ENCODE data around the gene GPBP1L1. TPM values are rescaled to one million over a fixed set of nuclear protein-coding genes. Genes with fewer than 3 reads are reported as not detected.
"Not testable (repeated sequence)": the region's sequence is repeated elsewhere in the genome, so short reads cannot be mapped to it uniquely, and the experiment has no call there.

The GPBP1L1 gene, protein sequence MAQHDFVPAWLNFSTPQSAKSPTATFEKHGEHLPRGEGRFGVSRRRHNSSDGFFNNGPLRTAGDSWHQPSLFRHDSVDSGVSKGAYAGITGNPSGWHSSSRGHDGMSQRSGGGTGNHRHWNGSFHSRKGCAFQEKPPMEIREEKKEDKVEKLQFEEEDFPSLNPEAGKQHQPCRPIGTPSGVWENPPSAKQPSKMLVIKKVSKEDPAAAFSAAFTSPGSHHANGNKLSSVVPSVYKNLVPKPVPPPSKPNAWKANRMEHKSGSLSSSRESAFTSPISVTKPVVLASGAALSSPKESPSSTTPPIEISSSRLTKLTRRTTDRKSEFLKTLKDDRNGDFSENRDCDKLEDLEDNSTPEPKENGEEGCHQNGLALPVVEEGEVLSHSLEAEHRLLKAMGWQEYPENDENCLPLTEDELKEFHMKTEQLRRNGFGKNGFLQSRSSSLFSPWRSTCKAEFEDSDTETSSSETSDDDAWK
- total RNA-seq: 100 and 103 TPM in 2 replicates

GRCh38 chr1:45686288-45687013, at the start of gene GPBP1L1:
GPBP1L1 (minus strand) TSS chr1:45686533; CDS start chr1:45659087, 27,446 bp downstream.
- DNase-seq (ENCODE audit: low spot score): peak; percentile 96
- Mint-ChIP-seq H3K9me3 (no peaks in the 10 kb centered on the region), H3K27me3 (ENCODE audit: low read depth) (no peaks in the 10 kb centered on the region), H3K4me1 (ENCODE audit: low read depth) (peaks cover 21% of the 10 kb centered on the region), H3K4me3 (ENCODE audit: low read depth) (peak within 1 kb of the TSS; percentile 98), H3K27ac (peak within 1 kb of the TSS; percentile 100), H3K36me3 (ENCODE audit: low read depth) (peaks cover 27% of the 10 kb centered on the region)
- intact Hi-C loops (cut with micrococcal nuclease): loop anchor here (1.0 to 10.0 kb wide), 7 partner anchors 32 to 882 kb away; partner anchors contain the start of genes BTBD19, DYNLT4, HECTD3 and IPP

DNA sequence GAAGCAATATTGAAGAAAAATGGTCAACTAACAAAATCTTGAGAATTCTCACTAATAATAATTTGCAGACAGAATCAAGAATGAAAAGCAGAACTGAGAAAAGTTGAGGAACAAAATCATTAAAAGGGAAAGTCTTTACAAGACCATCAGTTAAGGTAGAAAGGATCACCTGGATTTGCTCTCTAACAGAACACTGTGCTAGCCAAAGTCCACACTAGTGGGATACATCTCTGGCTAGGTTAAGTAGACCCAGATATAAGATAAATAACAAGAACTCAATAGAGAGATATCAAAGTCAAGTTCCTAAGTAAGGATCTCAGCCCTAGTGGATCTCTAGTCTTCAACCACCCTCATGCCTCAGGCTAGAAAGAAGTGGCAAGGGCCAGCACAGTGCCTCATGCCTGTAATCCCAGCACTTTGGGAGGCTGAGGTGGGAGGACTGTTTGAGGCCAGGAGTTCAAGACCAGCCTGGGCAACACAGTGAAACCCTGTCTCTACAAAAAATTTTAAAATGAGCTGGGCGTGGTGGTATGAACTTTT, 44.5 kb upstream of the GPBP1L1 start:
- no peak overlapping the region for H3K27ac Mint-ChIP-seq

DNA sequence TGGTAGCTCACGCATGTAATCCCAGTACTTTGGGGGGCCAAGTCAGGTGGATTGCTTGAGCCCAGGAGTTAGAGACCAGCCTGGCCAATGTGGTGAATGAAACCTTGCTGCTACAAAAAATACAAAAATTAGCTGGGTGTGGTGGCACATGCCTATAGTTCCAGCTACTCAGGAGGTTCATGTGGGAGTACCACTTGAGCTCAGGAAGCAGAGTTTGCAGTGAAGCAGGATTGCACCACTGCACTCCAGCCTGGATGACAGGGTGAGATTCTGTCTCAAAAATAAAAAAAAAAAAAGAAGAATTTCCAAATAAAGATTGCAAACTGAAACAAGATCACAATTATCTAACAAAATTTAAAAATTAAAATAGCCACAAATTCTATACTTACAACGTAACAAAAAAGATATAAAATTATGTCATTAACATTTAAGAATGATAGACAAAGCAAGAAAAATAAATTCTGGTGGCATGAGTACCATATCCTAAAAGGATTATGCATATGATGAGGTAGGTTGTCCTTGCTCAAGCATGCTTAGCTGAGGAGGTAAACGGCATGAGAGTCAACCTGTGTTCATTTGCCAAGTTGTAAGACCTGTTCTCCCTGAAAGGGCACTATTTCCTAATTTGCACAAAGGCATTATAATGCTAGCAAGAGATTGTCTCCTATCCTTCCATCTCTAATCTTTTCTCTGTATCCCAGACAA, 43.9 kb upstream of the GPBP1L1 start:
- Mint-ChIP-seq H3K27ac (no peak overlapping the region), H3K4me1 (ENCODE audit: low read depth) (peaks cover 4% of the 10 kb centered on the region), H3K36me3 (ENCODE audit: low read depth) (peaks cover 3% of the 10 kb centered on the region), H3K27me3 (ENCODE audit: low read depth) (no peaks in the 10 kb centered on the region), H3K4me3 (ENCODE audit: low read depth) (no peak overlapping the region), H3K9me3 (no peaks in the 10 kb centered on the region)
- intact Hi-C loops (cut with micrococcal nuclease): no loop called here
- no peak for DNase-seq (ENCODE audit: low spot score)

More for the DNA sequence above, 44.5 kb upstream of the GPBP1L1 start:
- no peaks in the 10 kb centered on the region for H3K9me3 Mint-ChIP-seq
- H3K4me3 Mint-ChIP-seq (ENCODE audit: low read depth): no peak overlapping the region
- DNase-seq (ENCODE audit: low spot score): no peak
- H3K36me3 Mint-ChIP-seq (ENCODE audit: low read depth): peaks cover 3% of the 10 kb centered on the region
- H3K4me1 Mint-ChIP-seq (ENCODE audit: low read depth): peaks cover 4% of the 10 kb centered on the region
- no peaks in the 10 kb centered on the region for H3K27me3 Mint-ChIP-seq (ENCODE audit: low read depth)
- intact Hi-C loops (cut with micrococcal nuclease): no loop called here

DNA sequence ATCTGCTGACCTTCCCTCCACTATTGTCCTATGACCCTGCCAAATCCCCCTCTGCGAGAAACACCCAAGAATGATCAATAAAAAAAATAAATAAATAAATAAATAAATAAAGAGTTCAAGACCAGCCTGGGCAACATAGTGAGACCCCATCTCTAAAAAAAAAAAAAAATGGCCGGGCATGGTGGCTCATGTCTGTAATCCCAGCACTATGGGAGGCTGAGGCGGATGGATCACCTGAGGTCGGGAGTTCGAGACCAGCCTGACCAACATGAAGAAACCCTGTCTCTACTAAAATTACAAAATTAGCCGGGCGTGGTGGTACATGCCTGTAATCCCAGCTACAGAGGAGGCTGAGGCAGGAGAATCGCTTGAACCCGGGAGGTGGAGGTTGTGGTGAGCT, 39.7 kb upstream of the GPBP1L1 start:
- H3K9me3 Mint-ChIP-seq; H3K27me3 Mint-ChIP-seq (ENCODE audit: low read depth); DNase-seq (ENCODE audit: low spot score); H3K4me1 Mint-ChIP-seq (ENCODE audit: low read depth); H3K27ac Mint-ChIP-seq; H3K36me3 Mint-ChIP-seq (ENCODE audit: low read depth); H3K4me3 Mint-ChIP-seq (ENCODE audit: low read depth); intact Hi-C loops (cut with micrococcal nuclease): not testable (repeated sequence)

DNA sequence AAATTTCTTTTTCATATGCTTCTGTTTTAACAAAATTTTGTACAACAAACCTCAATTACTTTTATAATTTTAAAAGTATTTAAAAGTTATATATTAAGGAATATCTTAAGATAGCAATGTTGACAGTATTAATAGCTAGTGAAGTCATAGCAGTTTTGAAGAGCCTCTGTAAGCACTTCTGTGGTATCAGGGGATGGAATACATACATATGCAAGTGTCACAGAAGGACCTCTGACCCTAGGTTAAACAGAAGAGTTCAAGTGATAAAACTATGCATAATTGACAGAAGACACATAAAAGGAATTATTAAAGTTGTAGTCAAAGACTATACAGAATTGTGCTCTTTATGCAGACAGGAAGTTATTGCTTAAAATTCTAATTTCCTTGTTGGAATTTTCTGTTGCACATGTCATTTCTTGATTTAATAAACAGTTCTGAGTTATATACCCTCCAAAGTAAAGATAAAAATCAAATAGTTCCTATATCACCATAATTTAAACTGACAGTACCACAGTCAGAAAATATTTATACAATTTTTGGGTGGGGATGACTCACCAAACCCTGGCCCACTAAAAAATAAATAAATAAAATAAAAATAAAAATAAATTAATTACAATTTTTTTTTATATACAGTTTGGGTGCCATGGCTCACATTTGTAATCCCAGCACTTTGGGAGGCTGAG, 37.1 kb upstream of the GPBP1L1 start:
- Mint-ChIP-seq H3K27ac (no peak overlapping the region), H3K4me3 (ENCODE audit: low read depth) (no peak overlapping the region), H3K9me3 (no peaks in the 10 kb centered on the region), H3K36me3 (ENCODE audit: low read depth) (no peaks in the 10 kb centered on the region), H3K27me3 (ENCODE audit: low read depth) (no peaks in the 10 kb centered on the region), H3K4me1 (ENCODE audit: low read depth) (no peaks in the 10 kb centered on the region)
- intact Hi-C loops (cut with micrococcal nuclease): no loop called here
- no peak for DNase-seq (ENCODE audit: low spot score)

DNA sequence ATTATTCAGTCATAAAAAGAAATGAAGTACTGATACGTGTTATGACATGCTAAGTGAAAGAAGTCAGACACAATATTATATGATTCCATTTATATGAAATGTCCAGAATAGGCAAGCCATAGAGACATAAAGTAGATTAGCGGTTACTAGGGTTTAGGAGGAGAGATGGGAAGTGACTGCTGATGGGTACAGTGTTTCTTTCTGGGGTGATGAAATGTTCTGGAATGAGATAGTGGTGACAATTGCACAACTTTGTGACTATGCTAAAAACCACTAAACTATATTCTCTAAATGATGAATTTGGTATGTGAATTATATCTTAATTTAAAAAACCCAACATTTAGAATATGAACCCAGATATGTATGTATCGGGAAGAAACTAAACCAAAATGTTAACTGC, 36.5 kb upstream of the GPBP1L1 start:
- H3K4me3 Mint-ChIP-seq (ENCODE audit: low read depth): no peak overlapping the region
- H3K27ac Mint-ChIP-seq: no peak overlapping the region
- no peaks in the 10 kb centered on the region for H3K9me3 Mint-ChIP-seq
- DNase-seq (ENCODE audit: low spot score): no peak
- no peaks in the 10 kb centered on the region for H3K27me3 Mint-ChIP-seq (ENCODE audit: low read depth)
- intact Hi-C loops (cut with micrococcal nuclease): no loop called here
- no peaks in the 10 kb centered on the region for H3K4me1 Mint-ChIP-seq (ENCODE audit: low read depth)
- no peaks in the 10 kb centered on the region for H3K36me3 Mint-ChIP-seq (ENCODE audit: low read depth)

- Mint-ChIP-seq H3K9me3 (no peaks in the 10 kb centered on the region), H3K36me3 (ENCODE audit: low read depth) (peaks cover 4% of the 10 kb centered on the region), H3K27ac (no peak overlapping the region), H3K4me3 (ENCODE audit: low read depth) (no peak overlapping the region), H3K4me1 (ENCODE audit: low read depth) (no peaks in the 10 kb centered on the region), H3K27me3 (ENCODE audit: low read depth) (no peaks in the 10 kb centered on the region)
- intact Hi-C loops (cut with micrococcal nuclease): no loop called here
- no peak for DNase-seq (ENCODE audit: low spot score)
Measured at GRCh38 chr1:45721207-45721606, 34.9 kb upstream of the GPBP1L1 start.

DNA sequence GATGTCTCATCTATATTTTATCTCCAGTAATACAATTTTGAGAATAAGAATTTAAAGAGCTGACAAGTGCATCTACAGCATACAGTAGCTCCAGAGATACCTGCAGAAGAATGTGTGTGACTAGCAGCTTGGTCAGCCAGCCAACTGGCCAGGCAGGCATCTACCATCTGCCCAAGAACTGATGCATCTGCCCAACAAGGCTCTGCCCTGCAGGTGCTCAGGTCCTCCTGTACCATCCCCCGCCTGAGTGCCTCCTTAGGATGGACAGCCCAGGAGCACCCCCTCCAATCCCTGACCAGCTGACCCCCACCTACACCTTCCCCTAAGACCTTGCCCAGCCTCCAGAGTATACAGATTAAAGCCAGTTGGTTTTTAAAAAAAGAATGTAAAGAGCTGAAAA, 32.0 kb upstream of the GPBP1L1 start:
- H3K4me3 Mint-ChIP-seq (ENCODE audit: low read depth): no peak overlapping the region
- H3K27me3 Mint-ChIP-seq (ENCODE audit: low read depth): no peaks in the 10 kb centered on the region
- intact Hi-C loops (cut with micrococcal nuclease): no loop called here
- no peaks in the 10 kb centered on the region for H3K4me1 Mint-ChIP-seq (ENCODE audit: low read depth)
- H3K36me3 Mint-ChIP-seq (ENCODE audit: low read depth): peaks cover 10% of the 10 kb centered on the region
- H3K9me3 Mint-ChIP-seq: no peaks in the 10 kb centered on the region
- no peak for DNase-seq (ENCODE audit: low spot score)
- no peak overlapping the region for H3K27ac Mint-ChIP-seq

DNA sequence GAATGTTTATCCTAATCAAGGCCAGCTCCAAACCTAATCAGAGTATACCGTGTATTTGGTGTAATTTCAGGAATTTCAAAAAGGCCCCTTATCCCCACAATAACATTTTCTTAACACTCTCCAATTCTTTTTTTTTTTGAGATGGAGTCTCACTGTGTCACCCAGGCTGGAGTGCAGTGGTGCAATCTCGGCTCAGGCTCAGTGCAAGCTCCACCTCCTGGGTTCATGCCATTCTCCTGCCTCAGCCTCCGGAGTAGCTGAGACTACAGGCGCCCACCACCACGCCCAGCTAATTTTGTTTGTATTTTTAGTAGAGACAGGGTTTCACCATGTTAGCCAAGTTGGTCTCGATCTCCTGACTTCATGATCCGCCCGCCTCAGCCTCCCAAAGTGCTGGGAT, 31.1 kb upstream of the GPBP1L1 start:
- DNase-seq (ENCODE audit: low spot score); H3K27ac Mint-ChIP-seq; intact Hi-C loops (cut with micrococcal nuclease); H3K9me3 Mint-ChIP-seq; H3K4me3 Mint-ChIP-seq (ENCODE audit: low read depth); H3K4me1 Mint-ChIP-seq (ENCODE audit: low read depth); H3K27me3 Mint-ChIP-seq (ENCODE audit: low read depth); H3K36me3 Mint-ChIP-seq (ENCODE audit: low read depth): not testable (repeated sequence)

- intact Hi-C loops (cut with micrococcal nuclease): no loop called here
- DNase-seq (ENCODE audit: low spot score): no peak
- no peaks in the 10 kb centered on the region for H3K4me1 Mint-ChIP-seq (ENCODE audit: low read depth)
- H3K36me3 Mint-ChIP-seq (ENCODE audit: low read depth): peaks cover 11% of the 10 kb centered on the region
- no peaks in the 10 kb centered on the region for H3K9me3 Mint-ChIP-seq
- H3K27ac Mint-ChIP-seq: no peak overlapping the region
- H3K4me3 Mint-ChIP-seq (ENCODE audit: low read depth): no peak overlapping the region
- no peaks in the 10 kb centered on the region for H3K27me3 Mint-ChIP-seq (ENCODE audit: low read depth)
Measured at GRCh38 chr1:45716700-45717099, 30.4 kb upstream of the GPBP1L1 start.

DNA sequence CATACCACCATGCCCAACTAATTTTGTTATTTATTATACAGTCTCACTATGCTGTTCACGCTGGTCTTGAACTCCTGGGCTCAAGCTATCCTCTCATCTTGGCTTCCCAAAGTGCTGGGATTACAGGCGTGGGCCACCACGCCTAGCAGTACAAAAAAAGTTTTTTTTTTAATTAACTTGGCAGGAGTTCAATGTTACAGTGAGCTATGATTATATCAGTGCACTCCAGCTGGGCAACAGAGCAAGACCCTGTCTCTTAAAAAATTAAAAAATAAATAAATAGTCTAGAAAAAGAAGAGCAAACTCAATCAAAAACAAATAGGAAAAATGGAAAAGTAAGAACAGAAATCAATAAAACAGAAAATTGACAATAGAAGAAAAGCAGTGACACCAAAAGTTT, 27.4 kb upstream of the GPBP1L1 start:
- intact Hi-C loops (cut with micrococcal nuclease): no loop called here
- Mint-ChIP-seq H3K27ac (no peak overlapping the region), H3K36me3 (ENCODE audit: low read depth) (peaks cover 18% of the 10 kb centered on the region), H3K4me3 (ENCODE audit: low read depth) (no peak overlapping the region), H3K9me3 (no peaks in the 10 kb centered on the region), H3K27me3 (ENCODE audit: low read depth) (no peaks in the 10 kb centered on the region), H3K4me1 (ENCODE audit: low read depth) (no peaks in the 10 kb centered on the region)
- no peak for DNase-seq (ENCODE audit: low spot score)

DNA sequence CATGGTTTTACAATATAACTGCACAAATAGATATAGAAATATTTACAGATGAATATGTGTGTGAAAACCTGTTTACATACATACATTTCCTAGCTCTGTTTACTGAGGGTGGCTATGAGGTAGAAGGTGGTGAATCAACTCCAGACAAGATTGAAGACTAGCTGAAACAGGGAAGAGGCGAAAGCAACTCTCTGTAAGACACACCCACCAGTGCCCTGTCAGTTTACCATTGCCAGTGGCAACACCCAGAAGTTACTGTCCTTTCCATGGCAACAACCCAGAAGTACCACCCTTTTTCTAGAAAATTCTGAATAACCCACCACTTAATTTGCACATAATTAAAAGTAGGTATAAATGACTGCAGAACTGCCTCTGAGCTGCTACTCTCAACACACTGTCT, 18.3 kb upstream of the GPBP1L1 start:
- Mint-ChIP-seq H3K4me3 (ENCODE audit: low read depth) (no peak overlapping the region), H3K27me3 (ENCODE audit: low read depth) (no peaks in the 10 kb centered on the region), H3K27ac (no peak overlapping the region), H3K4me1 (ENCODE audit: low read depth) (no peaks in the 10 kb centered on the region), H3K36me3 (ENCODE audit: low read depth) (peaks cover 29% of the 10 kb centered on the region), H3K9me3 (peaks cover 10% of the 10 kb centered on the region)
- intact Hi-C loops (cut with micrococcal nuclease): no loop called here
- no peak for DNase-seq (ENCODE audit: low spot score)

All from activated T-helper 2 cell treated with anti-CD3 and anti-CD28 coated beads, Interferon-gamma antibody, Interleukin-2, Interleukin-4, amounts not matched to agents 10 μg/mL and 5 μg/mL and 100 μg/mL, durations not matched to agents 14 hours and 24 hours and 36 hours (primary cell).